A549 (cell line): ENCODE measurements around the gene PUS7. TPM values are rescaled to one million over a fixed set of nuclear protein-coding genes. Genes with fewer than 3 reads are reported as not detected.

Source experiments
- ATAC-seq, 2 experiments: fragments of 200-7000 bp in 1 of 2; fragments of >200 bp in 1 of 2; cut with Nextera tagmentation in 1 of 2; cut with Tn5 transposase in 1 of 2; 3 replicates each; pipeline versions ENCODE4 v1.8.0 to v1.9.1; 2018 to 2020; ENCODE audit warnings: mild to moderate bottlenecking in 1 of 2, moderate library complexity in 1 of 2
- CTCF ChIA-PET: fragments of 300-600 bp; sonication (Branson Sonifier 250); formaldehyde crosslinking; extraction: SDS; loops from one replicate; lab custom pipeline; 2021; ENCODE audit warnings: antibody characterized with exemption, inconsistent platforms; lab: Yijun Ruan, JAX
- POLR2A ChIA-PET: fragments of 350-600 bp; formaldehyde crosslinking; extraction: SDS; loops from one replicate; lab custom pipeline; 2021; ENCODE audit warnings: antibody characterized with exemption, inconsistent platforms; lab: Yijun Ruan, JAX
- DNase-seq, 2 experiments: peaks; one replicate each; pipeline versions ENCODE4 v3.0.0 to v3.0.0-alpha.2; 2011 to 2016; ENCODE audit warnings: low read depth in 1 of 2, low spot score in 1 of 2
- FAIRE-seq: peaks from 2 replicates; lab custom pipeline; 2011; peaks lifted over from hg19 to GRCh38; lab: Jason Lieb, UNC
- H3K27ac ChIP-seq, 2 experiments: fragments of >200 bp; sonication (Bioruptor Twin); formaldehyde crosslinking; 3 replicates each; pipeline ENCODE4 v1.5.1; 2016 to 2017
- H3K4me1 ChIP-seq: fragments of >200 bp; sonication (Bioruptor Twin); formaldehyde crosslinking; 3 replicates; pipeline ENCODE4 v1.6.1; 2016
- H3K4me2 ChIP-seq: fragments of >200 bp; sonication (Bioruptor Twin); formaldehyde crosslinking; 3 replicates; pipeline ENCODE4 v1.6.1; 2016
- H3K4me3 ChIP-seq: fragments of >200 bp; sonication (Bioruptor Twin); formaldehyde crosslinking; 3 replicates; pipeline ENCODE4 v1.5.1; 2016
- H3K9me3 ChIP-seq: fragments of >200 bp; sonication (Bioruptor Twin); formaldehyde crosslinking; 3 replicates; pipeline ENCODE4 v1.6.1; 2016
- BHLHE40 ChIP-seq: IDR thresholded peaks from 2 replicates; pipeline ENCODE4 v1.6.1; 2012; ENCODE audit warnings: low read depth, low read length, inconsistent platforms
- CHD2 ChIP-seq: fragments of 150-350 bp; IDR thresholded peaks from 2 replicates; pipeline ENCODE4 v1.6.1; 2014; ENCODE audit warnings: low read length; ENCODE audit not compliant: partially characterized antibody
- CHD4 ChIP-seq: fragments of 200-600 bp; sonication (generic); IDR thresholded peaks from 2 replicates; pipeline ENCODE4 v1.6.1; 2016; ENCODE audit warnings: antibody characterized with exemption, mild to moderate bottlenecking, borderline replicate concordance
- EHF ChIP-seq: fragments of 250-450 bp; sonication (Bioruptor Pico); IDR thresholded peaks from 2 replicates; pipeline ENCODE4 v1.5.0; 2020; ENCODE audit warnings: mild to moderate bottlenecking
- EHMT2 ChIP-seq: fragments of 200-600 bp; sonication (generic); IDR thresholded peaks from 2 replicates; pipeline ENCODE4 v1.6.1; 2016; ENCODE audit warnings: antibody characterized with exemption, low read depth, mild to moderate bottlenecking, moderate library complexity
- ESRRA ChIP-seq: fragments of 150-350 bp; IDR thresholded peaks from 2 replicates; pipeline ENCODE4 v1.6.1; 2014; ENCODE audit warnings: mild to moderate bottlenecking, low read length, borderline replicate concordance
- FOSB ChIP-seq: fragments of 250-450 bp; sonication (Bioruptor Pico); IDR thresholded peaks from 2 replicates; pipeline ENCODE4 v1.5.0; 2020; ENCODE audit warnings: mild to moderate bottlenecking, moderate library complexity
- FOXS1 ChIP-seq: fragments of 250-450 bp; sonication (Bioruptor Pico); IDR thresholded peaks from 2 replicates; pipeline ENCODE4 v1.5.0; 2020; ENCODE audit warnings: mild to moderate bottlenecking, moderate library complexity
- HDAC2 ChIP-seq: fragments of 200-600 bp; sonication (generic); IDR thresholded peaks from 2 replicates; pipeline ENCODE4 v1.6.1; 2016
- HMGXB4 ChIP-seq: fragments of 250-450 bp; sonication (Bioruptor Pico); IDR thresholded peaks from 2 replicates; pipeline ENCODE4 v1.5.0; 2021; ENCODE audit warnings: mild to moderate bottlenecking, moderate library complexity, borderline replicate concordance
- HOXB13 ChIP-seq: fragments of 250-450 bp; sonication (Bioruptor Pico); IDR thresholded peaks from 2 replicates; pipeline ENCODE4 v1.5.0; 2020; ENCODE audit warnings: low read depth, mild to moderate bottlenecking, moderate library complexity
- JUN ChIP-seq, 2 experiments: fragments of >200 bp; sonication (Bioruptor Twin); formaldehyde crosslinking; IDR thresholded peaks; 2 replicates in 1 of 2; 3 replicates in 1 of 2; pipeline ENCODE4 v1.6.1; 2016 to 2017
- JUNB ChIP-seq: fragments of >200 bp; sonication (Bioruptor Twin); formaldehyde crosslinking; IDR thresholded peaks from 2 replicates; pipeline ENCODE4 v1.6.1; 2016
- MAX ChIP-seq: IDR thresholded peaks from 2 replicates; pipeline ENCODE4 v1.6.1; 2012
- MYC ChIP-seq: IDR thresholded peaks from 2 replicates; pipeline ENCODE4 v1.6.1; 2012; ENCODE audit warnings: mild to moderate bottlenecking, inconsistent platforms, low read length, improper control_type of control experiment, borderline replicate concordance
- NFE2L2 ChIP-seq: fragments of 150-350 bp; conservative IDR thresholded peaks from 2 replicates; pipeline ENCODE4 v1.6.1; 2014; ENCODE audit warnings: low read length
- NPAS2 ChIP-seq: fragments of 250-450 bp; sonication (Bioruptor Pico); IDR thresholded peaks from 2 replicates; pipeline ENCODE4 v1.8.0; 2022; ENCODE audit warnings: mild to moderate bottlenecking, moderate library complexity, borderline replicate concordance
- NR3C1 ChIP-seq: fragments of >200 bp; sonication (Bioruptor Twin); formaldehyde crosslinking; IDR thresholded peaks from 3 replicates; pipeline ENCODE4 v1.6.1; 2017
- POLR2A ChIP-seq: IDR thresholded peaks from 2 replicates; pipeline ENCODE4 v1.6.1; 2012; ENCODE audit warnings: mild to moderate bottlenecking, low read length
- POLR2AphosphoS2 ChIP-seq: conservative IDR thresholded peaks from 2 replicates; pipeline ENCODE4 v1.6.1; 2012; ENCODE audit warnings: low read length, improper control_type of control experiment, inconsistent platforms
- RFX5 ChIP-seq: fragments of 450-650 bp; IDR thresholded peaks from 2 replicates; pipeline ENCODE4 v1.7.1; 2014; ENCODE audit warnings: antibody characterized with exemption, mild to moderate bottlenecking, moderate library complexity
- RNF2 ChIP-seq: fragments of 200-600 bp; sonication (generic); IDR thresholded peaks from 2 replicates; pipeline ENCODE4 v1.6.1; 2016; ENCODE audit warnings: low read depth, mild to moderate bottlenecking, antibody characterized with exemption, moderate library complexity, borderline replicate concordance
- TFCP2L1 ChIP-seq: fragments of 250-450 bp; sonication (Bioruptor Pico); IDR thresholded peaks from 2 replicates; pipeline ENCODE4 v1.5.0; 2021; ENCODE audit warnings: mild to moderate bottlenecking
- USF2 ChIP-seq: fragments of 450-650 bp; IDR thresholded peaks from 2 replicates; pipeline ENCODE4 v1.6.1; 2014; ENCODE audit warnings: antibody characterized with exemption
- ZFP36 ChIP-seq: fragments of 450-650 bp; IDR thresholded peaks from 2 replicates; pipeline ENCODE4 v1.6.1; 2014; ENCODE audit warnings: borderline replicate concordance; ENCODE audit not compliant: partially characterized antibody
- ZNF302 ChIP-seq: fragments of 250-450 bp; sonication (Bioruptor Pico); IDR thresholded peaks from 2 replicates; pipeline ENCODE4 v1.9.0; 2021; ENCODE audit warnings: inconsistent platforms, mild to moderate bottlenecking, moderate library complexity
- whole genome bisulfite sequencing: methylation state at CpG from one replicate; pipeline ENCODE4 v1.1.6; 2017; ENCODE audit errors: missing lambda C conversion rate; 5-methylcytosine and 5-hydroxymethylcytosine counted together
- polyA plus RNA-seq, 4 experiments: library from polyadenylated mRNA; depleted of rRNA in 3 of 4; stranded (reverse); fragments of >200 nt; fragmentation: RNase III in 1 of 4; extraction: RNeasy Plus Mini Kit Qiagen cat#74134 plus additional on column Dnase treatment in 1 of 4; gene quantifications; 2 replicates in 3 of 4; 3 replicates in 1 of 4; pipeline ENCODE4 v1.2.3, GENCODE V29; 2011 to 2017
- TF ChIP-seq, protein P1 (sequence below): fragments of 150-350 bp; IDR thresholded peaks from 2 replicates; pipeline ENCODE4 v1.6.1; 2014; ENCODE audit warnings: low read depth, mild to moderate bottlenecking, low read length
- TF ChIP-seq, protein P2 (sequence below): fragments of >200 bp; sonication (Bioruptor Twin); formaldehyde crosslinking; IDR thresholded peaks from 3 replicates; pipeline ENCODE4 v1.5.1; 2016

Gene PUS7
- polyA plus RNA-seq, 2 of the 4 experiments (the other 2 are of a cell fraction), result 33.1 to 47.9 TPM

DNA sequence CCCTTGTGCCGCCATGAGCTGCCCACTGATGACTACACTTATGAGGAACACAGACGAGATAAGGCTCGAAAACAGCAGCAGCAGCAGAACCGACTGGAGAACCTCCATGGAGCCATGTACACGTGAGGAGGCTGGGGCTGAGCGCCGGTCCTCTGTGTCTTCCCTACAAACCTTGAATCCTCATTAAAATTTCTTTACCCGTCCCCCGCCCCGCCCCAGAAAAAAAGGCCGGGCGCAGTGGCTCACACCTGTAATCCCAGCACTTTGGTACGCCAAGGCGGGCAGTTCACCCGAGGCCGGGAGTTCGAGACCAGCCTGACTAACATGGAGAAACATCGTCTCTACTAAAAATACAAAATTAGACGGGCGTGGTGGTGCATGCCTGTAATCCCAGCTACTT lies 8.5 kb upstream of the PUS7 start:
- POLR2A ChIA-PET, result no interaction called here
- H3K4me3 ChIP-seq, result no peak overlapping the region
- FAIRE-seq (no peak), ATAC-seq (no peak), DNase-seq (no peak)
- CTCF ChIA-PET, result interaction anchor here (1.2 to 5.4 kb wide), 3 partner anchors 12 to 32 kb away, joined by 3 to 39 read pairs (median 27); no protein-coding TSS in a partner anchor
- no peak overlapping the region for H3K4me2 ChIP-seq
- TF ChIP-seq EHF (CRISPR knock-in tag) (no peak), ZNF302 (CRISPR knock-in tag) (no peak), POLR2AphosphoS2 (no peak), ESRRA (no peak), USF2 (no peak), RFX5 (no peak), NPAS2 (CRISPR knock-in tag) (no peak), NFE2L2 (no peak), RNF2 (no peak), NR3C1 (no peak), FOXS1 (CRISPR knock-in tag) (no peak), HDAC2 (no peak), HOXB13 (no peak), FOSB (CRISPR knock-in tag) (no peak)
- TF ChIP-seq, protein P1, sequence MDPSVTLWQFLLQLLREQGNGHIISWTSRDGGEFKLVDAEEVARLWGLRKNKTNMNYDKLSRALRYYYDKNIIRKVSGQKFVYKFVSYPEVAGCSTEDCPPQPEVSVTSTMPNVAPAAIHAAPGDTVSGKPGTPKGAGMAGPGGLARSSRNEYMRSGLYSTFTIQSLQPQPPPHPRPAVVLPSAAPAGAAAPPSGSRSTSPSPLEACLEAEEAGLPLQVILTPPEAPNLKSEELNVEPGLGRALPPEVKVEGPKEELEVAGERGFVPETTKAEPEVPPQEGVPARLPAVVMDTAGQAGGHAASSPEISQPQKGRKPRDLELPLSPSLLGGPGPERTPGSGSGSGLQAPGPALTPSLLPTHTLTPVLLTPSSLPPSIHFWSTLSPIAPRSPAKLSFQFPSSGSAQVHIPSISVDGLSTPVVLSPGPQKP, result no peak
- TF ChIP-seq, protein P2, sequence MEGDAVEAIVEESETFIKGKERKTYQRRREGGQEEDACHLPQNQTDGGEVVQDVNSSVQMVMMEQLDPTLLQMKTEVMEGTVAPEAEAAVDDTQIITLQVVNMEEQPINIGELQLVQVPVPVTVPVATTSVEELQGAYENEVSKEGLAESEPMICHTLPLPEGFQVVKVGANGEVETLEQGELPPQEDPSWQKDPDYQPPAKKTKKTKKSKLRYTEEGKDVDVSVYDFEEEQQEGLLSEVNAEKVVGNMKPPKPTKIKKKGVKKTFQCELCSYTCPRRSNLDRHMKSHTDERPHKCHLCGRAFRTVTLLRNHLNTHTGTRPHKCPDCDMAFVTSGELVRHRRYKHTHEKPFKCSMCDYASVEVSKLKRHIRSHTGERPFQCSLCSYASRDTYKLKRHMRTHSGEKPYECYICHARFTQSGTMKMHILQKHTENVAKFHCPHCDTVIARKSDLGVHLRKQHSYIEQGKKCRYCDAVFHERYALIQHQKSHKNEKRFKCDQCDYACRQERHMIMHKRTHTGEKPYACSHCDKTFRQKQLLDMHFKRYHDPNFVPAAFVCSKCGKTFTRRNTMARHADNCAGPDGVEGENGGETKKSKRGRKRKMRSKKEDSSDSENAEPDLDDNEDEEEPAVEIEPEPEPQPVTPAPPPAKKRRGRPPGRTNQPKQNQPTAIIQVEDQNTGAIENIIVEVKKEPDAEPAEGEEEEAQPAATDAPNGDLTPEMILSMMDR, result no peak
- 97% methylated on average over 20 of the region's 20 CpGs for WGBS
- H3K9me3 ChIP-seq, result no peaks in the 10 kb centered on the region
- H3K4me1 ChIP-seq, result peaks cover 14% of the 10 kb centered on the region
- H3K27ac ChIP-seq, result no peak overlapping the region

DNA sequence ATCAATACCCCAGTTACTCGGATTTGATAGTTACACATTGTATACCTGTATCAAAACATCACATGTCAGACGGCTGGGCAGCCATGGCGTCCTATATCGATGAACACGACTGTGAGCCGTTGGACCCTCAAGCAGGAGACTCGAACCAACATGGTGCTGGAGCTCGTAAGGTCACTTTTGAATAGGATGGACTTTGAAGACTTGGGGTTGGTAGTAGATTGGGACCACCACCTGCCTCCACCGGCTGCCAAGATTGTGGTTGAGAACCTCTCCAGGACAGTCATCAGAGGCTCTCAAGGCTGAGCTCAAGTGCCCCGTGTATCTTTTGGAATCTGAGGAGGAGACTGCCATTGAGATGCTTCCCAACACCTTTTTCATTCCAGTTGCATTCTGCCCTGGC lies 8.1 kb upstream of the PUS7 start:
- TF ChIP-seq NR3C1, result no peak
- no peak for TF ChIP-seq MAX
- no peak for TF ChIP-seq HMGXB4 (CRISPR knock-in tag)
- TF ChIP-seq JUN (IDR thresholded peaks at IDR 0.05), result no peak
- no peak for TF ChIP-seq ZFP36
- TF ChIP-seq MYC, result no peak
- no peak for TF ChIP-seq CHD4
- no peak for TF ChIP-seq JUNB
- no peak for TF ChIP-seq NPAS2 (CRISPR knock-in tag)
- no peak for TF ChIP-seq EHMT2
- TF ChIP-seq POLR2A, result no peak
- no peak for TF ChIP-seq CHD2
- no peak for TF ChIP-seq TFCP2L1
- no peak for TF ChIP-seq BHLHE40
- TF ChIP-seq, all 56 proteins: peak for 0
- WGBS, result 79% methylated on average over 10 of the region's 10 CpGs
- Histone ChIP-seq H3K4me3 (no peak overlapping the region), H3K9me3 (no peaks in the 10 kb centered on the region), H3K27ac (no peak overlapping the region), H3K4me2 (no peak overlapping the region), H3K4me1 (peaks cover 14% of the 10 kb centered on the region)
- DNase-seq (no peak), ATAC-seq (no peak), FAIRE-seq (no peak)
- POLR2A ChIA-PET, result no interaction called here
- CTCF ChIA-PET, result interaction anchor here (5.4 kb wide), 1 partner anchor 12 kb away, joined by 39 read pairs; no protein-coding TSS in a partner anchor
